HG03135 (cell line): ENCODE results near the gene SNAPC1.
"Not testable (repeated sequence)": the region's sequence is repeated elsewhere in the genome, so short reads cannot be mapped to it uniquely, and the experiment has no call there.

Experiments
- ATAC-seq: cut with Tn5 transposase; IDR thresholded peaks from one replicate; pipeline ENCODE4 v1.9.1; 2021; ENCODE audit warnings: mild to moderate bottlenecking, moderate library complexity; ENCODE audit not compliant: unreplicated experiment

The SNAPC1 gene

GRCh38 chr14:61749867-61750266 lies 12.4 kb upstream of the SNAPC1 start:
- ATAC-seq: no peak

- ATAC-seq: peak; percentile 88
These were observed 11.3 kb upstream of the SNAPC1 start for GRCh38 chr14:61750708-61751474.

GRCh38 chr14:61751475-61751989 lies 10.7 kb upstream of the SNAPC1 start:
- no peak for ATAC-seq

GRCh38 chr14:61752626-61753025 lies 9.6 kb upstream of the SNAPC1 start:
- ATAC-seq: peak; percentile 53

- ATAC-seq: no peak
These were observed 8.6 kb upstream of the SNAPC1 start for GRCh38 chr14:61753631-61754030.

- no peak for ATAC-seq
These were observed 7.4 kb upstream of the SNAPC1 start for GRCh38 chr14:61754627-61755381.

GRCh38 chr14:61755382-61755742 lies 6.9 kb upstream of the SNAPC1 start:
- not testable (repeated sequence) for ATAC-seq

GRCh38 chr14:61756135-61756534 lies 6.1 kb upstream of the SNAPC1 start:
- ATAC-seq: no peak

- ATAC-seq: no peak
These were observed 2.3 kb upstream of the SNAPC1 start for GRCh38 chr14:61759878-61760277.

GRCh38 chr14:61761557-61761956 lies 663 bp upstream of the SNAPC1 start:
- ATAC-seq: peak; percentile 1

- ATAC-seq: no peak
These were observed 2.3 kb downstream of the SNAPC1 start for GRCh38 chr14:61764342-61765122.

GRCh38 chr14:61765225-61765943 lies 3.2 kb downstream of the SNAPC1 start:
- no peak for ATAC-seq

- no peak for ATAC-seq
These were observed 3.9 kb downstream of the SNAPC1 start for GRCh38 chr14:61766151-61766550.

GRCh38 chr14:61768240-61768639 lies 6.0 kb downstream of the SNAPC1 start:
- ATAC-seq: no peak

GRCh38 chr14:61769893-61770292 lies 7.7 kb downstream of the SNAPC1 start:
- no peak for ATAC-seq

GRCh38 chr14:61774861-61775260 lies 12.6 kb downstream of the SNAPC1 start:
- no peak for ATAC-seq

- ATAC-seq: no peak
These were observed 17.9 kb downstream of the SNAPC1 start for GRCh38 chr14:61780125-61780524.

- ATAC-seq: no peak
These were observed 35.1 kb downstream of the SNAPC1 start for GRCh38 chr14:61797309-61797708.

- no peak for ATAC-seq
These were observed 39.9 kb downstream of the SNAPC1 start for GRCh38 chr14:61802010-61802568.

- no peak for ATAC-seq
These were observed 41.5 kb downstream of the SNAPC1 start for GRCh38 chr14:61803755-61804154.
